HG02588 (cell line): ENCODE data around the gene UVRAG.

Source experiments
- ATAC-seq: cut with Tn5 transposase; IDR thresholded peaks from one replicate; pipeline ENCODE4 v1.9.1; 2021; ENCODE audit warnings: mild to moderate bottlenecking, moderate library complexity; ENCODE audit not compliant: unreplicated experiment

UVRAG gene

GRCh38 chr11:75783416-75784084 is 31.5 kb upstream of the UVRAG start:
- no peak for ATAC-seq

GRCh38 chr11:75784085-75784478 is 30.9 kb upstream of the UVRAG start:
- no peak for ATAC-seq

- ATAC-seq: no peak
Measured at GRCh38 chr11:75784506-75784905, 30.5 kb upstream of the UVRAG start.

GRCh38 chr11:75785187-75785586 is 29.8 kb upstream of the UVRAG start:
- ATAC-seq: no peak

- no peak for ATAC-seq
Measured at GRCh38 chr11:75786101-75786736, 28.8 kb upstream of the UVRAG start.

GRCh38 chr11:75789521-75789920 is 25.5 kb upstream of the UVRAG start:
- no peak for ATAC-seq

GRCh38 chr11:75790986-75791385 is 24.0 kb upstream of the UVRAG start:
- ATAC-seq: no peak

- ATAC-seq: no peak
Measured at GRCh38 chr11:75792127-75792731, 22.8 kb upstream of the UVRAG start.

GRCh38 chr11:75792997-75793800 is 21.8 kb upstream of the UVRAG start:
- ATAC-seq: no peak

- ATAC-seq: no peak
Measured at GRCh38 chr11:75793966-75794365, 21.0 kb upstream of the UVRAG start.

GRCh38 chr11:75795276-75796090 is 19.5 kb upstream of the UVRAG start:
- ATAC-seq: no peak

- ATAC-seq: no peak
Measured at GRCh38 chr11:75796091-75796435, 18.9 kb upstream of the UVRAG start.

- ATAC-seq: no peak
Measured at GRCh38 chr11:75797116-75797515, 17.9 kb upstream of the UVRAG start.

- no peak for ATAC-seq
Measured at GRCh38 chr11:75797792-75798191, 17.2 kb upstream of the UVRAG start.

GRCh38 chr11:75800136-75800675 is 14.8 kb upstream of the UVRAG start:
- ATAC-seq: no peak

- no peak for ATAC-seq
Measured at GRCh38 chr11:75800728-75801361, 14.2 kb upstream of the UVRAG start.

GRCh38 chr11:75801362-75802020 is 13.5 kb upstream of the UVRAG start:
- no peak for ATAC-seq

GRCh38 chr11:75802021-75802912 is 12.7 kb upstream of the UVRAG start:
- ATAC-seq: no peak
